Retinal pigment epithelial cell (primary cell): ENCODE data around the gene CCDC144A.
"Not testable (repeated sequence)": the region's sequence is repeated elsewhere in the genome, so short reads cannot be mapped to it uniquely, and the experiment has no call there.

ENCODE experiments used
- DNase-seq: peaks from one replicate; pipeline ENCODE4 v3.0.0-alpha.2; 2010; ENCODE audit warnings: low read depth
- H3K4me3 ChIP-seq: 2 replicates; pipeline ENCODE4 v1.5.1; 2011; ENCODE audit warnings: mild to moderate bottlenecking, low read length, control low read depth, moderate library complexity
- CTCF ChIP-seq: conservative IDR thresholded peaks from 2 replicates; pipeline ENCODE4 v1.5.1; 2011; ENCODE audit warnings: low read depth, low read length, control low read depth, inconsistent platforms

CCDC144A gene

DNA sequence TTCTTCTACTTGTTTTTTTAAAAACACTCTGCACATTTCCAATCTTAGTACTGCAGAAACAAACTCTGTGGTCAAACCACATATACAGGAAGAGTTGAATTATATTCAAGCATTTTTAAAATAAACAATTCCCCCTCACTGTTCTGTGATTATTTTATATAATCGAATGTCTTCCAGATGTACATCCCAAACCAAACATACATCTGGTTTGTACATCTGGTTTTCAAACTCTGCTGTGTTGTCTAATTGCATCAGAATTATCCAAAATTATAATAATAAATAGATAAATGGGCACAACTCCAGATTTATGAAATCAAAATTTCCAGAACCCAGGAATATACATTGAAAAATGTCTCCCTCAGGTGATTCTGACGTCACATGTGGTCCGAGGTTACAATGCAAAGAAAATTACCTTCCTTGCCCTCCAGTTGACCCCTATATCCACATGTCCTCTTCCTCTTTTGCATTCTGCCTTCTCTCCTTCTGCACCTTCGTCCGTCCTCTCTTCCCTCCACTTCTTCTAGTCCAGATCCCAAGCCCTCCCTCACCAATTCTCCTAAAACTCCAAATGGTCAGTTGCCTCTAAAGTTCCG is 13.3 kb upstream of the CCDC144A start:
- no peak overlapping the region for H3K4me3 ChIP-seq
- no peak for TF ChIP-seq CTCF
- no peak for DNase-seq

DNA sequence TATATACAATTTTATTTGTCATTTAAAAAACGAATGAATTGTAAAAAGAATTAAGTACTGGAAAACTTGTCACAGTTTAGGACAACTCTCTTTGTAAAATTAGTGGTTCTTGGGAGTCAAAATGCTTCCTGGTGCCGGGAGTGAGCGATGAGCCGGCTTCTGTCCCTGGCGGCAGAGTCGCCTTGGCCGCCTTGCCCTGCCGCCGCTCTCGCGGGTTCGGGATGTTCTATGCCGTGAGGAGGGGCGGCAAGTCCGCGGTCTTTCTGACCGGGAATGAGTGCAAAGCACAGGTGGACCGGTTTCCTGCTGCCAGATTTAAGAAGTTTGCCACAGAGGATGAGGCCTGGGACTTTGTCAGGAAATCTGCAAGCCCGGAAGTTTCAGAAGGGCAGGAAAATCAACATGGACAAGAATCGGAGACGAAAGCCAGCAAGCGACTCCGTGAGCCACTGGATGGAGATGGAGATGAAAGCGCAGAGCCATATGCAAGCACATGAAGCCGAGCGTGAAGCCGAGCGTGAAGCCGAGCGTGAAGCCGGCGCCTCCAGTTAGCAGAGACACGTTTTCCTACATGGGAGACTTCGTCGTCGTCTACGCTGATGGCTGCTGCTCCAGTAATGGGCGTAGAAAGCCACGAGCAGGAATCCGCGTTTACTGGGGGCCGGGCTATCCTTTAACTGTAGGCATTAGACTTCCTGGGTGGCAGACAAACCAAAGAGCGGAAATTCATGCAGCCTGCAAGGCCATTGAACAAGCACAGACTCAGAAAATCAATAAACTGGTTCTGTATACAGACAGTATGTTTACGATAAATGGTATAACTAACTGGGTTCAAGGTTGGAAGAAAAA is 6.5 kb upstream of the CCDC144A start:
- not testable (repeated sequence) for H3K4me3 ChIP-seq, DNase-seq

GRCh38 chr17:16686019-16686418 is 4.0 kb upstream of the CCDC144A start:
- DNase-seq, H3K4me3 ChIP-seq: not testable (repeated sequence)

GRCh38 chr17:16687151-16687550 is 2.9 kb upstream of the CCDC144A start:
- DNase-seq, H3K4me3 ChIP-seq: not testable (repeated sequence)

DNA sequence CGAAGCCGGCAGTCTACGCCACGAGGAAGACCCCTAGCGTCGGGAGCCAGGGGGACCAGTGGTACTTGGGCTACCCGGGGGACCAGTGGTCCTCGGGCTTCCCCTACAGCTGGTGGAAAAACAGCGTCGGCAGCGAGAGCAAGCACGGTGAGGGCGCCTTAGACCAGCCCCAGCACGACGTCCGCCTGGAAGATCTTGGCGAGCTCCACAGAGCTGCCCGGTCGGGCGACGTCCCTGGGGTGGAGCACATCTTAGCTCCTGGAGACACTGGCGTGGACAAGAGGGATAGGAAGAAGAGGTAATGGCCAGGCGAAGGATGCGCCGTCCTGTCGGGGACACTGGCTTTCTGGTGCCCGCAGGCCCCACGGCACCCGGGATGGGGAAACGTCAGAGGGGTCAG is 406 bp downstream of the CCDC144A start:
- H3K4me3 ChIP-seq, DNase-seq: not testable (repeated sequence)

DNA sequence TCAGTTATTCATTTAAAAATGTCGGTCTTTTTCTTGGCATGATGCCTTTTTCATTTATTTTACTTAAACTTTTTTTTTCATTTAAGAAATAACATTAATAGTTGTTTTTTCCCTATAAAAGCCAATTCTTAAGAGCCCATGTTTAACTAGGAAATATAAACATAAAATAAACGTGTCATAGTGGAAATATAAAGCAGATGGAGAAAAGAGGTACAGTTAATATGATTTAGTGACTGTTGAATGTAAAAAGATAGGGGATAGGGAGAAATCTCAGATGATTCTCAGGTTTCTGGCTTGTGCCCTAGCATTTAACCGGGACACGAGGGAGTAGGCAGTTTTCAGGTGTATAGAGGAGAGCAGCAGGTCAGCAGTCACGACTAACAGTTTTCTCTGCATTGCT is 7.6 kb downstream of the CCDC144A start:
- DNase-seq, H3K4me3 ChIP-seq: not testable (repeated sequence)

- DNase-seq = not testable (repeated sequence)
Observed at GRCh38 chr17:16745492-16746203, 55.6 kb downstream of the CCDC144A start.

DNA sequence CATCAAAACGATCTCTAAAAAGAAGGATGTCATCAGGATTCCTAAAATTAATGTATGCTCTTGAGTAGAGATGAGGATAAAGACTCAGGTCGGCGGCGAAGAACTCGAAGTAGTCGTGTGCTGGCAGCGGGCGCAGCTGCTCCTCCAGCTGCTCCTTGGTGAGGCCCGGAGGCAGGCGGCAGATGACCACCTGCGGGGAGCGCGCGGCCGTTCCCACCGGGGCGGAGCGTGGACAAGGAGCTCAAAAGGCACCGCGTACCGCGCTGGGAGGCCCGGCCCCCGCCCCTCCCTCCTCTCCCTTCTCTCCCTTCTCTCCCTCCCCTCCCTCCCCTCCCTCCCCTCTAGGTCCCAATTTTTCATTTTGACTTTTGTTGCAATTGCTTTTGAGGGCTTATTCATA is 56.5 kb downstream of the CCDC144A start:
- DNase-seq, H3K4me3 ChIP-seq: not testable (repeated sequence)

More at GRCh38 chr17:16745492-16746203, 55.6 kb downstream of the CCDC144A start:
- not testable (repeated sequence) for H3K4me3 ChIP-seq

GRCh38 chr17:16750515-16750914 is 60.5 kb downstream of the CCDC144A start:
- not testable (repeated sequence) for H3K4me3 ChIP-seq, DNase-seq

DNA sequence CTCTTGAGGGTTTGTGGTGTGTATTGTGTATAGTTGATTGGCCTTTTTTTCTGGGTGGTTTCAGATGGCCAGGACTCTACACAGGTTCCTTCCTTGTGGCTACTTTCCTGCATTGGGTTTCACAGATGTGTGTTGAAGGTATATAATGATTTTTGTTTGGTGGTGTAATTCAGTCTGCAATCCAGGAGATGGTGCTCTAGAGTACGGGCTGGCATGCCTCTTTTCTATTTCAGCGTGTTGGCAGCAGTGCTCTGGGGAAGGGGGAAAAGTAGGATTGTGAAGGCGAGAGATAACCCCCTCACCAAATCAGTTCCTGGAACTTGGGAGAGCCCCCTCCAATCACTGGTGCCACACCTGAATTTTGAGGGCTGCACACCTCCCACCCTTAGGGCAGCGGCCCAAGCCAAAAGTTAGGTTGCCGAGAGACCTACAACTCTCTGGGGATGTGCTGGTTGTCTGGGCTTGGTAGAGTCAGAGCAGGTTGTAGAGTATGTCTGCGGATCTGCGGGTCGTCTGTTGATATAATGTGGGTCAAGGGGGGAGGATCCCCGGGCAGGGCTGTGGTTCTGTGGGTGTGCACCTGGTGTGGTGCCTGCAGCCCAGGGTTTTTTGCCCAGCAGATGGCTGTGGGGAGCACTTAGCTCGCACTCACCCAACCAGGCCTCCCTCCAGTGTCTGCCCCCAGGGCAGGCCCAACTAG is 61.3 kb downstream of the CCDC144A start:
- H3K4me3 ChIP-seq, DNase-seq: not testable (repeated sequence)
- TF ChIP-seq CTCF = peak; percentile 50

DNA sequence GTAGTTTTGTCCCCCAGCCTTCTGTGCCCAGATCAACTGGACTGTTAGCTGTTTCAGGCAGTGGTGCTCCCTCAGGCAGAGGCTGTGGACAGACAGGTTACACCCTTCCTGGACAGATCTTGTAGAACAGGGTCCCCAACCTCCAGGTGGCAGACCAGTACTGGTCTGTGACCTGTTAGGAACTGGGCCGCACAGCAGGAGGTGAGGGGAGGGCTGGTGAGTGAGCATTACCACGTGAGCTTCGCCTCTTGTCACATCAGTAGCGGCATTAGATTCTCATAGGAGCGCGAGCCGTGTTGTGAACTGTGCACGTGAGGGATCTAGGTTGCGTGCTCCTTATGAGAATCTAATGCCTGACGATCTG is 61.9 kb downstream of the CCDC144A start:
- DNase-seq, H3K4me3 ChIP-seq: not testable (repeated sequence)

- not testable (repeated sequence) for DNase-seq
Observed at GRCh38 chr17:16757520-16757919, 67.5 kb downstream of the CCDC144A start.

DNA sequence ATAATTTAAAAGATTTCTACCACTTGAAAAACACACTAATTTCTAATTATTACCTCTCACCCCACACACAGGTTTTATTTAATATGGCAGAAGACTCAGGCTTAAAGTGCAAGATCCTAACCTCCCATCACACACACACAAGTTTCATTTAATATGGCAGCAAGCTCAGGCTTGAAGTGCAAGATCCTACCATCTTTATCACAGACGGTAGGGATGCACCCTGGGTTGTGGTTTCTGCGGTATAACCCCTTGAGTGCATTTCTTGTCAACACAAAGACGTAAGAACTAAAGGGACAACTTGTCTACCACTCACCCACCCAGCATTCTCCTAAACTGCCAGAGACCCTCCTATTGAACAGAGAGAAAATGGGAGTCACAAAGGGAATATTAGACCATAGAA is 68.1 kb downstream of the CCDC144A start:
- DNase-seq, H3K4me3 ChIP-seq: not testable (repeated sequence)

More at GRCh38 chr17:16757520-16757919, 67.5 kb downstream of the CCDC144A start:
- H3K4me3 ChIP-seq = not testable (repeated sequence)

DNA sequence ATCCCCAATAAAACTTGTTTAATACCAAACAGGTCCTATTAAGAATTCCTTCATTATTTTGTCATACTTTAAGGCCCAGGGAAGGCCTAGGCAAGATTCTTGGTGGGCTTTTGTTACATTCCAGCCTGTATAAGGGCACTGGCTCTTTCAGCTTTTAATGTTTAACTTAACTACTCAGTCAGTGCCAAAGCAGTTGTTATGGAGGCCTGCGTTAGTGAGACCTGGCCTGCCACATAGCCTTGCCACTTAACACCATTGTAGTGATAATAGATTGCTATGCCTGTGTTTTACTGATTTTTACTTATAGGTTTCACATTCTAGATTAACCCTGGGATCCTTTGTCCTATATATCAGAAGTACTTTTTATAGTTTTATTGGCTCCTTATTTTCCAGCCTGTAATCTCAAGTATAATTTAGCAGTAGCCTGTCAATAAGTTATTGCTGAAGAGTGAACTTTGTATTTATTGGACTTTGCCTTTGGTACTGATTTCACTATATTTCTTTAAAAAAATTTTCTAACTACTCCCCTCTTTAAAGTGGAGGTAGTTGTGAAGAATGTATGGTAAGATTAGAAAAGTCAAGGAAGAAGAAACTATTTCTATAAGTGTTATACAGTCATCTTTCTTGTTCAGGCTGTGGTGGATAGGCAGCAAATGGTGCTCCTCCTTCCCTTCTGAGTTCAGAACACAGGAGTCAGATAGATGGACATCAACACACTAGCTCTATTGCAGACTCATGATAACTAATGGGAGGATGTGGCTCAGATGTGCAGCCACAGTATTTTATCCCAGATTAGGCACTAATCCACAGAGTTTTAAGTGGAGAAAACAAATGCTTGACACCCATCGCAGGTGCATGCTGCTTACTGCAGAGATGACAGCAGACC is 78.5 kb downstream of the CCDC144A start:
- H3K4me3 ChIP-seq, DNase-seq: not testable (repeated sequence)

DNA sequence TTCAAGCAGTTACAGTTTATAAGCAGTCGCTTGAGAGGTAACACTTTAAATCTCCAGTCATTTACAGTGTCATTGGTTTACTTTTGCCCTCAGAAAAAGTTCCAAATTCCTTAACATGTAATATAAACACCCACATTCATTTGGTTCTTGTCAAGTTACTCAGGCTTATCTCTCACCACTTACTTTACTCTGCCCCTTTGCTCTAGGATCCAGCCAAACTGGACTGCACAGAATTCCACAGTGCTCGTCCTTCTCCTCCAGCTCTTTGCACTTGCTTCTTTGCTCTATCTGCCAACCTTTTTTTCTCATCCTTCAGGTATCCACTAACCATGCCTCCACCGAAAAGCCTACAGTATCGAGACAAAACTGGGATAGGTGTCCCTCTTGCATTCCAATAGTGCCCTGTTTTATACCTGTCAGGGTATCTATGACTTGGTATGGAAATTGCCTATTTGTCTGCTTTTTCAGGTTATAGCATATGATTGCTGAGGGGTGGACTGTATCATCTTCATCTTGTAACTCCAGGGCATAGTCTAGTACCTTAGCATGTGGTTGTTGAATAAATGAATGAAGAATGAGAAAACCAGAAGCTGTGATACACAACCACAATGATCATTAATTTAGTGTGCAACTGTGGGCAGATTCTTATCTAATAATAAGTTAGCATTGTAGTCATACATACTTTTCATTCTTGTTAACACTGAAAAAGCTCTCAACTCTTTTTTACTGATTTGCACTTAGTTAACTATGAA is 82.5 kb downstream of the CCDC144A start:
- not testable (repeated sequence) for DNase-seq, H3K4me3 ChIP-seq
